ENCODE measurements around the gene ISX. TPM values are rescaled to one million over a fixed set of nuclear protein-coding genes. Genes with fewer than 3 reads are reported as not detected.

The ISX gene
- total and polyA plus RNA-seq, 2 of the 13 experiments (the other 11 are each of a cell fraction or from before 2014, with no cell fraction given) = 1.4 to 1.8 TPM

DNA sequence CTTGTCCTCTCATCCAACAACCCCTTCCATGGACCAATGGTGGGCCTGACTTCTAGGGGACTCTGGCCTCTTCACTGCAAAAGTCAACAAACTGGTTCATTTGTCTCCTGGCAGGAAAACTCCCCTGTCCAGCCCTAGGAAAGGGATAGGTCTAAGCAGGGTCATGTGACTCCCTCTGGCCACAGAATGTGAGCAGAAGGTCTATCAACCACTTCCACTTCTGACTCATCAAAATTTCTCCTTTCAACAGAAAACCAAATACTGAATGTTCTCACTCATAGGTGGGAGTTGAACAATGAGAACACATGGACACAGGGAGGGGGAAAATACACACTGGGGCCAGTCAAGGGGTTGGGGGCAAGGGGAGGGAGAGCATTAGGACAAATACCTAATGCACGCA, 1.3 kb upstream of the ISX start (continued):
- TF ChIP-seq, protein P1, sequence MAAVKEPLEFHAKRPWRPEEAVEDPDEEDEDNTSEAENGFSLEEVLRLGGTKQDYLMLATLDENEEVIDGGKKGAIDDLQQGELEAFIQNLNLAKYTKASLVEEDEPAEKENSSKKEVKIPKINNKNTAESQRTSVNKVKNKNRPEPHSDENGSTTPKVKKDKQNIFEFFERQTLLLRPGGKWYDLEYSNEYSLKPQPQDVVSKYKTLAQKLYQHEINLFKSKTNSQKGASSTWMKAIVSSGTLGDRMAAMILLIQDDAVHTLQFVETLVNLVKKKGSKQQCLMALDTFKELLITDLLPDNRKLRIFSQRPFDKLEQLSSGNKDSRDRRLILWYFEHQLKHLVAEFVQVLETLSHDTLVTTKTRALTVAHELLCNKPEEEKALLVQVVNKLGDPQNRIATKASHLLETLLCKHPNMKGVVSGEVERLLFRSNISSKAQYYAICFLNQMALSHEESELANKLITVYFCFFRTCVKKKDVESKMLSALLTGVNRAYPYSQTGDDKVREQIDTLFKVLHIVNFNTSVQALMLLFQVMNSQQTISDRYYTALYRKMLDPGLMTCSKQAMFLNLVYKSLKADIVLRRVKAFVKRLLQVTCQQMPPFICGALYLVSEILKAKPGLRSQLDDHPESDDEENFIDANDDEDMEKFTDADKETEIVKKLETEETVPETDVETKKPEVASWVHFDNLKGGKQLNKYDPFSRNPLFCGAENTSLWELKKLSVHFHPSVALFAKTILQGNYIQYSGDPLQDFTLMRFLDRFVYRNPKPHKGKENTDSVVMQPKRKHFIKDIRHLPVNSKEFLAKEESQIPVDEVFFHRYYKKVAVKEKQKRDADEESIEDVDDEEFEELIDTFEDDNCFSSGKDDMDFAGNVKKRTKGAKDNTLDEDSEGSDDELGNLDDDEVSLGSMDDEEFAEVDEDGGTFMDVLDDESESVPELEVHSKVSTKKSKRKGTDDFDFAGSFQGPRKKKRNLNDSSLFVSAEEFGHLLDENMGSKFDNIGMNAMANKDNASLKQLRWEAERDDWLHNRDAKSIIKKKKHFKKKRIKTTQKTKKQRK (IDR thresholded peaks at IDR 0.05; ENCODE audit: low read length) = no peak
- TF ChIP-seq DMAP1 (CRISPR knock-in tag; IDR thresholded peaks at IDR 0.05) (no peak), ZNF12 (CRISPR knock-in tag; IDR thresholded peaks at IDR 0.05) (no peak), GTF3A (CRISPR knock-in tag; conservative IDR thresholded peaks at IDR 0.05) (no peak), ZNF121 (CRISPR knock-in tag; IDR thresholded peaks at IDR 0.05) (peak; percentile 82; the same call in 1 of the 2 replicates), KMT2A (CRISPR knock-in tag; IDR thresholded peaks at IDR 0.05) (no peak)
- TF ChIP-seq, protein P2, sequence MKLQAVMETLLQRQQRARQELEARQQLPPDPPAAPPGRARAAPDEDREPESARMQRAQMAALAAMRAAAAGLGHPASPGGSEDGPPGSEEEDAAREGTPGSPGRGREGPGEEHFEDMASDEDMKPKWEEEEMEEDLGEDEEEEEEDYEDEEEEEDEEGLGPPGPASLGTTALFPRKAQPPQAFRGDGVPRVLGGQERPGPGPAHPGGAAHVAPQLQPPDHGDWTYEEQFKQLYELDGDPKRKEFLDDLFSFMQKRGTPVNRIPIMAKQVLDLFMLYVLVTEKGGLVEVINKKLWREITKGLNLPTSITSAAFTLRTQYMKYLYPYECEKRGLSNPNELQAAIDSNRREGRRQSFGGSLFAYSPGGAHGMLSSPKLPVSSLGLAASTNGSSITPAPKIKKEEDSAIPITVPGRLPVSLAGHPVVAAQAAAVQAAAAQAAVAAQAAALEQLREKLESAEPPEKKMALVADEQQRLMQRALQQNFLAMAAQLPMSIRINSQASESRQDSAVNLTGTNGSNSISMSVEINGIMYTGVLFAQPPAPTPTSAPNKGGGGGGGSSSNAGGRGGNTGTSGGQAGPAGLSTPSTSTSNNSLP (IDR thresholded peaks at IDR 0.05; ENCODE audit: low read depth, low read length) = no peak
- TF ChIP-seq, protein P3, sequence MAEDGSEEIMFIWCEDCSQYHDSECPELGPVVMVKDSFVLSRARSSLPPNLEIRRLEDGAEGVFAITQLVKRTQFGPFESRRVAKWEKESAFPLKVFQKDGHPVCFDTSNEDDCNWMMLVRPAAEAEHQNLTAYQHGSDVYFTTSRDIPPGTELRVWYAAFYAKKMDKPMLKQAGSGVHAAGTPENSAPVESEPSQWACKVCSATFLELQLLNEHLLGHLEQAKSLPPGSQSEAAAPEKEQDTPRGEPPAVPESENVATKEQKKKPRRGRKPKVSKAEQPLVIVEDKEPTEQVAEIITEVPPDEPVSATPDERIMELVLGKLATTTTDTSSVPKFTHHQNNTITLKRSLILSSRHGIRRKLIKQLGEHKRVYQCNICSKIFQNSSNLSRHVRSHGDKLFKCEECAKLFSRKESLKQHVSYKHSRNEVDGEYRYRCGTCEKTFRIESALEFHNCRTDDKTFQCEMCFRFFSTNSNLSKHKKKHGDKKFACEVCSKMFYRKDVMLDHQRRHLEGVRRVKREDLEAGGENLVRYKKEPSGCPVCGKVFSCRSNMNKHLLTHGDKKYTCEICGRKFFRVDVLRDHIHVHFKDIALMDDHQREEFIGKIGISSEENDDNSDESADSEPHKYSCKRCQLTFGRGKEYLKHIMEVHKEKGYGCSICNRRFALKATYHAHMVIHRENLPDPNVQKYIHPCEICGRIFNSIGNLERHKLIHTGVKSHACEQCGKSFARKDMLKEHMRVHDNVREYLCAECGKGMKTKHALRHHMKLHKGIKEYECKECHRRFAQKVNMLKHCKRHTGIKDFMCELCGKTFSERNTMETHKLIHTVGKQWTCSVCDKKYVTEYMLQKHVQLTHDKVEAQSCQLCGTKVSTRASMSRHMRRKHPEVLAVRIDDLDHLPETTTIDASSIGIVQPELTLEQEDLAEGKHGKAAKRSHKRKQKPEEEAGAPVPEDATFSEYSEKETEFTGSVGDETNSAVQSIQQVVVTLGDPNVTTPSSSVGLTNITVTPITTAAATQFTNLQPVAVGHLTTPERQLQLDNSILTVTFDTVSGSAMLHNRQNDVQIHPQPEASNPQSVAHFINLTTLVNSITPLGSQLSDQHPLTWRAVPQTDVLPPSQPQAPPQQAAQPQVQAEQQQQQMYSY (CRISPR knock-in tag; IDR thresholded peaks at IDR 0.05) = no peak
- TF ChIP-seq, protein P4, sequence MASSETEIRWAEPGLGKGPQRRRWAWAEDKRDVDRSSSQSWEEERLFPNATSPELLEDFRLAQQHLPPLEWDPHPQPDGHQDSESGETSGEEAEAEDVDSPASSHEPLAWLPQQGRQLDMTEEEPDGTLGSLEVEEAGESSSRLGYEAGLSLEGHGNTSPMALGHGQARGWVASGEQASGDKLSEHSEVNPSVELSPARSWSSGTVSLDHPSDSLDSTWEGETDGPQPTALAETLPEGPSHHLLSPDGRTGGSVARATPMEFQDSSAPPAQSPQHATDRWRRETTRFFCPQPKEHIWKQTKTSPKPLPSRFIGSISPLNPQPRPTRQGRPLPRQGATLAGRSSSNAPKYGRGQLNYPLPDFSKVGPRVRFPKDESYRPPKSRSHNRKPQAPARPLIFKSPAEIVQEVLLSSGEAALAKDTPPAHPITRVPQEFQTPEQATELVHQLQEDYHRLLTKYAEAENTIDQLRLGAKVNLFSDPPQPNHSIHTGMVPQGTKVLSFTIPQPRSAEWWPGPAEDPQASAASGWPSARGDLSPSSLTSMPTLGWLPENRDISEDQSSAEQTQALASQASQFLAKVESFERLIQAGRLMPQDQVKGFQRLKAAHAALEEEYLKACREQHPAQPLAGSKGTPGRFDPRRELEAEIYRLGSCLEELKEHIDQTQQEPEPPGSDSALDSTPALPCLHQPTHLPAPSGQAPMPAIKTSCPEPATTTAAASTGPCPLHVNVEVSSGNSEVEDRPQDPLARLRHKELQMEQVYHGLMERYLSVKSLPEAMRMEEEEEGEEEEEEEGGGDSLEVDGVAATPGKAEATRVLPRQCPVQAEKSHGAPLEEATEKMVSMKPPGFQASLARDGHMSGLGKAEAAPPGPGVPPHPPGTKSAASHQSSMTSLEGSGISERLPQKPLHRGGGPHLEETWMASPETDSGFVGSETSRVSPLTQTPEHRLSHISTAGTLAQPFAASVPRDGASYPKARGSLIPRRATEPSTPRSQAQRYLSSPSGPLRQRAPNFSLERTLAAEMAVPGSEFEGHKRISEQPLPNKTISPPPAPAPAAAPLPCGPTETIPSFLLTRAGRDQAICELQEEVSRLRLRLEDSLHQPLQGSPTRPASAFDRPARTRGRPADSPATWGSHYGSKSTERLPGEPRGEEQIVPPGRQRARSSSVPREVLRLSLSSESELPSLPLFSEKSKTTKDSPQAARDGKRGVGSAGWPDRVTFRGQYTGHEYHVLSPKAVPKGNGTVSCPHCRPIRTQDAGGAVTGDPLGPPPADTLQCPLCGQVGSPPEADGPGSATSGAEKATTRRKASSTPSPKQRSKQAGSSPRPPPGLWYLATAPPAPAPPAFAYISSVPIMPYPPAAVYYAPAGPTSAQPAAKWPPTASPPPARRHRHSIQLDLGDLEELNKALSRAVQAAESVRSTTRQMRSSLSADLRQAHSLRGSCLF (CRISPR knock-in tag; IDR thresholded peaks at IDR 0.05; ENCODE audit: borderline replicate concordance) = no peak
- TF ChIP-seq, protein P5, sequence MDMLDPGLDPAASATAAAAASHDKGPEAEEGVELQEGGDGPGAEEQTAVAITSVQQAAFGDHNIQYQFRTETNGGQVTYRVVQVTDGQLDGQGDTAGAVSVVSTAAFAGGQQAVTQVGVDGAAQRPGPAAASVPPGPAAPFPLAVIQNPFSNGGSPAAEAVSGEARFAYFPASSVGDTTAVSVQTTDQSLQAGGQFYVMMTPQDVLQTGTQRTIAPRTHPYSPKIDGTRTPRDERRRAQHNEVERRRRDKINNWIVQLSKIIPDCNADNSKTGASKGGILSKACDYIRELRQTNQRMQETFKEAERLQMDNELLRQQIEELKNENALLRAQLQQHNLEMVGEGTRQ (IDR thresholded peaks at IDR 0.05; ENCODE audit: low read depth, low read length) = peak; percentile 76
- TF ChIP-seq, protein P5 (CRISPR knock-in tag; IDR thresholded peaks at IDR 0.05; ENCODE audit: borderline replicate concordance) = peak; percentile 75; the same call in 1 of the 2 replicates
